Sigmoid colon (tissue), 4 donors: ENCODE measurements around the gene HHIPL1.

Experiments used
- EP300 ChIP-seq, 4 donors: sonication (generic); formaldehyde crosslinking; IDR thresholded peaks; one replicate each; pipeline ENCODE4 v1.6.1; 2017; ENCODE audit warnings: antibody characterized with exemption in 4 of 4
- POLR2A ChIP-seq, 2 donors: fragments of 450-650 bp; IDR thresholded peaks; one replicate each; pipeline ENCODE4 v1.6.1; 2016; ENCODE audit warnings: antibody characterized with exemption in 2 of 2, mild to moderate bottlenecking in 2 of 2, moderate library complexity in 2 of 2
- TF ChIP-seq, protein P1 (sequence below), 4 experiments: fragments of 450-650 bp in 3 of 4; fragments of 200-600 bp in 1 of 4; IDR thresholded peaks; one replicate each; pipeline ENCODE4 v1.5.1; 2016 to 2019; ENCODE audit warnings: antibody characterized with exemption in 4 of 4, mild to moderate bottlenecking in 3 of 4, moderate library complexity in 2 of 4

DNA sequence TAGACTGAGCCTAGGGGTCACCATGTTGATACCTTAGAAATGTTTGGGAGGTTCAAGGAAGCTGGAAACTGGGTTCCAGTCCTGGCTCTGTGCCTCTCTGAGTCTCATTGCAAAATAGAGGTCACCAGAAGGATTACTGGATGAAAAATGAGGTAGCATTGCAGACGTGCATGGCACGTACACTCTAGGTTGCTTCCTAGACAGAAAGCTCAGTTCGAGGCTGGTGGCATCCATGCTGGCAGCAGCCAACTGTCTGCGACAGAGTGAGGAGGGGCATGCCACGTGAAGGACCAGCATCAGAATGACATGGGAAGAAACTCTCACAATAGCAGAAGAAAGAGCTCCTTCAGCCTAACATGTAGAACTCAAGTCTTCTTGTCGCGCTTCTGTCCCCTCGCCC is 34.6 kb downstream of the HHIPL1 start:
- TF ChIP-seq EP300 (IDR thresholded peaks at IDR 0.05) (no peak), POLR2A (IDR thresholded peaks at IDR 0.05) (no peak)
- TF ChIP-seq, protein P1, sequence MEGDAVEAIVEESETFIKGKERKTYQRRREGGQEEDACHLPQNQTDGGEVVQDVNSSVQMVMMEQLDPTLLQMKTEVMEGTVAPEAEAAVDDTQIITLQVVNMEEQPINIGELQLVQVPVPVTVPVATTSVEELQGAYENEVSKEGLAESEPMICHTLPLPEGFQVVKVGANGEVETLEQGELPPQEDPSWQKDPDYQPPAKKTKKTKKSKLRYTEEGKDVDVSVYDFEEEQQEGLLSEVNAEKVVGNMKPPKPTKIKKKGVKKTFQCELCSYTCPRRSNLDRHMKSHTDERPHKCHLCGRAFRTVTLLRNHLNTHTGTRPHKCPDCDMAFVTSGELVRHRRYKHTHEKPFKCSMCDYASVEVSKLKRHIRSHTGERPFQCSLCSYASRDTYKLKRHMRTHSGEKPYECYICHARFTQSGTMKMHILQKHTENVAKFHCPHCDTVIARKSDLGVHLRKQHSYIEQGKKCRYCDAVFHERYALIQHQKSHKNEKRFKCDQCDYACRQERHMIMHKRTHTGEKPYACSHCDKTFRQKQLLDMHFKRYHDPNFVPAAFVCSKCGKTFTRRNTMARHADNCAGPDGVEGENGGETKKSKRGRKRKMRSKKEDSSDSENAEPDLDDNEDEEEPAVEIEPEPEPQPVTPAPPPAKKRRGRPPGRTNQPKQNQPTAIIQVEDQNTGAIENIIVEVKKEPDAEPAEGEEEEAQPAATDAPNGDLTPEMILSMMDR (IDR thresholded peaks at IDR 0.05): no peak
